GM12891 (cell line): ENCODE data around the gene GPC5.

Experiments
- POLR2A ChIP-seq: IDR thresholded peaks from 2 replicates; pipeline ENCODE4 v1.6.1; 2011; ENCODE audit warnings: low read depth, low read length, control low read depth
- POLR2AphosphoS5 ChIP-seq: IDR thresholded peaks from 2 replicates; pipeline ENCODE4 v1.6.1; 2011; ENCODE audit warnings: low read depth, low read length, control low read depth
- TAF1 ChIP-seq: IDR thresholded peaks from 2 replicates; pipeline ENCODE4 v1.6.1; 2011; ENCODE audit warnings: low read depth, low read length, control low read depth

DNA sequence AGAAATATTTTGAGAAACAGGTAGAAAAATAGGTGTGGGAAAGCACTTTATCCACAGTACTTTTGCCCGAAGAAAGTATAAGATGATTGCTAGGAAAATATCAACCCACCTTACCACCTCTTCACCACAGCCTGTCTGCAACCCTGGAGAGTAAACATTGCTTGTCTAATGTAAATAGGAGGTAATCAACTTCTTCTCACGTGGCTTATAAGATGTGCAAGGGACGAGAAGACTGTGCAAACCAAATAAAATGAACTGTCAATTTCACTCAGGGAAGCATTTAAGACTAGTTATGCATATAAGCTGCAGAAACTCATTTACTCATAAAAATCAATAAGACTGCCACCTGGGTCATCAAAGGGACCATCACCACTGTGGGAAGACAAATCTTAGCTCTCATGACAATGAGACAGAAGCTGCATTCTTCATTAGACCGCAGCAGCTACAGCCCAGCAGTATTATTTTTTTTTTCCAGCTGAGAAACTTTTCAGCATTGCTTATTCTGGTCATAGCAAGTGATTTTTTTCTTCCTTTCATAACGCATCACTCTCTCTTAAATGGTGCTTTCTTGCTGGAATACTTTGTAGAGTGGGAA, 1020.5 kb downstream of the GPC5 start:
- TF ChIP-seq TAF1 (no peak), POLR2AphosphoS5 (no peak), POLR2A (no peak)
